Measurements from ENCODE around the gene PASK. TPM values are rescaled to one million over a fixed set of nuclear protein-coding genes. Genes with fewer than 3 reads are reported as not detected.

PASK gene
- polyA plus RNA-seq, 1 donor (not counting 4 experiments of a cell fraction or from before 2014, with no cell fraction given), result 4.3 TPM

GRCh38 chr2:241191081-241191480 lies 41.8 kb upstream of the PASK start:
- Histone ChIP-seq H3K9ac (ENCODE audit: control insufficient read depth, extremely low read depth, insufficient read depth, low read length) (no peak overlapping the region), H3K4me2 (ENCODE audit: control insufficient read depth, extremely low read depth, insufficient read depth, low read depth, low read length) (no peak overlapping the region), H2AFZ (ENCODE audit: control insufficient read depth, low read length) (no peak overlapping the region), H3K4me3 (ENCODE audit: control insufficient read depth in 2 of 3, extremely low read depth in 1 of 3, insufficient read depth in 2 of 3, low read depth in 1 of 3, low read length in 3 of 3) (no peak overlapping the region), H4K20me1 (ENCODE audit: control insufficient read depth, extremely low read depth, insufficient read depth, low read length) (no peaks in the 10 kb centered on the region), H3K27ac (ENCODE audit: control insufficient read depth, insufficient read depth, low read length) (no peak overlapping the region), H3K79me2 (ENCODE audit: control insufficient read depth, insufficient read depth, low read length) (no peaks in the 10 kb centered on the region), H3K36me3 (ENCODE audit: control insufficient read depth in 2 of 2, extremely low read depth in 1 of 2, insufficient read depth in 2 of 2, low read length in 2 of 2) (no peaks in the 10 kb centered on the region), H3K4me1 (ENCODE audit: control insufficient read depth, extremely low read depth, insufficient read depth, low read length) (no peaks in the 10 kb centered on the region), H3K9me1 (ENCODE audit: control insufficient read depth, extremely low read depth, insufficient read depth, low read length) (no peaks in the 10 kb centered on the region), H3K9me3 (ENCODE audit: control insufficient read depth, low read depth, low read length) (no peaks in the 10 kb centered on the region), H3K27me3 (ENCODE audit: control insufficient read depth, extremely low read depth, insufficient read depth, low read length) (peaks cover 37% of the 10 kb centered on the region)
- no peak for DNase-seq (ENCODE audit: low read depth, low spot score)
- FAIRE-seq, result no peak
- no peak for TF ChIP-seq EZH2 (IDR thresholded peaks at IDR 0.05; ENCODE audit: low read length)
- TF ChIP-seq, protein P1, sequence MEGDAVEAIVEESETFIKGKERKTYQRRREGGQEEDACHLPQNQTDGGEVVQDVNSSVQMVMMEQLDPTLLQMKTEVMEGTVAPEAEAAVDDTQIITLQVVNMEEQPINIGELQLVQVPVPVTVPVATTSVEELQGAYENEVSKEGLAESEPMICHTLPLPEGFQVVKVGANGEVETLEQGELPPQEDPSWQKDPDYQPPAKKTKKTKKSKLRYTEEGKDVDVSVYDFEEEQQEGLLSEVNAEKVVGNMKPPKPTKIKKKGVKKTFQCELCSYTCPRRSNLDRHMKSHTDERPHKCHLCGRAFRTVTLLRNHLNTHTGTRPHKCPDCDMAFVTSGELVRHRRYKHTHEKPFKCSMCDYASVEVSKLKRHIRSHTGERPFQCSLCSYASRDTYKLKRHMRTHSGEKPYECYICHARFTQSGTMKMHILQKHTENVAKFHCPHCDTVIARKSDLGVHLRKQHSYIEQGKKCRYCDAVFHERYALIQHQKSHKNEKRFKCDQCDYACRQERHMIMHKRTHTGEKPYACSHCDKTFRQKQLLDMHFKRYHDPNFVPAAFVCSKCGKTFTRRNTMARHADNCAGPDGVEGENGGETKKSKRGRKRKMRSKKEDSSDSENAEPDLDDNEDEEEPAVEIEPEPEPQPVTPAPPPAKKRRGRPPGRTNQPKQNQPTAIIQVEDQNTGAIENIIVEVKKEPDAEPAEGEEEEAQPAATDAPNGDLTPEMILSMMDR (optimal IDR thresholded peaks at IDR 0.05 in 1 of 3, IDR thresholded peaks at IDR 0.05 in 1 of 3, conservative IDR thresholded peaks at IDR 0.05 in 1 of 3; ENCODE audit: extremely low read depth in 1 of 3, insufficient read depth in 2 of 3, low read length in 3 of 3), result no peak
- dilution Hi-C loops (cut with MboI; ENCODE audit: extremely low pct_ligation_motif_present, low sequenced_read_pairs), result no loop called here

GRCh38 chr2:241190291-241190981 lies 41.2 kb upstream of the PASK start:
- FAIRE-seq, result no peak
- H3K4me1 ChIP-seq (ENCODE audit: control insufficient read depth, extremely low read depth, insufficient read depth, low read length), result no peaks in the 10 kb centered on the region

More at GRCh38 chr2:241190291-241190981, 41.2 kb upstream of the PASK start:
- Histone ChIP-seq H3K9me1 (ENCODE audit: control insufficient read depth, extremely low read depth, insufficient read depth, low read length) (no peaks in the 10 kb centered on the region), H3K36me3 (ENCODE audit: control insufficient read depth in 2 of 2, extremely low read depth in 1 of 2, insufficient read depth in 2 of 2, low read length in 2 of 2) (no peaks in the 10 kb centered on the region), H3K9ac (ENCODE audit: control insufficient read depth, extremely low read depth, insufficient read depth, low read length) (no peak overlapping the region), H3K27ac (ENCODE audit: control insufficient read depth, insufficient read depth, low read length) (no peak overlapping the region), H3K4me3 (ENCODE audit: control insufficient read depth in 2 of 3, extremely low read depth in 1 of 3, insufficient read depth in 2 of 3, low read depth in 1 of 3, low read length in 3 of 3) (no peak overlapping the region), H3K27me3 (ENCODE audit: control insufficient read depth, extremely low read depth, insufficient read depth, low read length) (peaks cover 33% of the 10 kb centered on the region), H2AFZ (ENCODE audit: control insufficient read depth, low read length) (no peak overlapping the region), H3K9me3 (ENCODE audit: control insufficient read depth, low read depth, low read length) (no peaks in the 10 kb centered on the region), H3K79me2 (ENCODE audit: control insufficient read depth, insufficient read depth, low read length) (no peaks in the 10 kb centered on the region), H3K4me2 (ENCODE audit: control insufficient read depth, extremely low read depth, insufficient read depth, low read depth, low read length) (no peak overlapping the region), H4K20me1 (ENCODE audit: control insufficient read depth, extremely low read depth, insufficient read depth, low read length) (no peaks in the 10 kb centered on the region)
- dilution Hi-C loops (cut with MboI; ENCODE audit: extremely low pct_ligation_motif_present, low sequenced_read_pairs), result no loop called here
- DNase-seq (ENCODE audit: low read depth, low spot score), result no peak
- no peak for TF ChIP-seq EZH2 (IDR thresholded peaks at IDR 0.05; ENCODE audit: low read length)
- TF ChIP-seq, protein P1 (optimal IDR thresholded peaks at IDR 0.05 in 1 of 3, IDR thresholded peaks at IDR 0.05 in 1 of 3, conservative IDR thresholded peaks at IDR 0.05 in 1 of 3; ENCODE audit: extremely low read depth in 1 of 3, insufficient read depth in 2 of 3, low read length in 3 of 3), result no peak
